Calu3 (cell line): ENCODE results near the gene CD200R1L. TPM values are rescaled to one million over a fixed set of nuclear protein-coding genes. Genes with fewer than 3 reads are reported as not detected.

Experiments
- BruUV-seq: library from RNA; stranded (reverse); fragments of 400-500 nt; replicated peaks from 2 replicates; lab custom pipeline; 2021; lab: Mats Ljungman, UMichigan
- CTCF ChIA-PET: fragments of 300-600 bp; sonication (Branson Sonifier 250); formaldehyde crosslinking; loops from one replicate; lab custom pipeline; 2022; ENCODE audit warnings: antibody characterized with exemption; lab: Charles Lee
- DNase-seq: peaks from one replicate; pipeline ENCODE4 v3.0.0; 2022
- H3K27ac Mint-ChIP-seq: one replicate; pipeline ENCODE4 v1.8.0; 2022; ENCODE audit warnings: mixed read lengths; ENCODE audit not compliant: unreplicated experiment
- H3K27me3 Mint-ChIP-seq: one replicate; pipeline ENCODE4 v1.8.0; 2022; ENCODE audit warnings: mixed read lengths; ENCODE audit not compliant: unreplicated experiment
- H3K36me3 Mint-ChIP-seq: one replicate; pipeline ENCODE4 v1.8.0; 2022; ENCODE audit warnings: mild to moderate bottlenecking, moderate library complexity, mixed read lengths; ENCODE audit not compliant: insufficient read depth, unreplicated experiment
- H3K4me1 Mint-ChIP-seq: one replicate; pipeline ENCODE4 v1.8.0; 2022; ENCODE audit warnings: mild to moderate bottlenecking, low read depth, mixed read lengths; ENCODE audit not compliant: unreplicated experiment
- H3K4me3 Mint-ChIP-seq: one replicate; pipeline ENCODE4 v1.8.0; 2022; ENCODE audit warnings: mild to moderate bottlenecking, low read depth, moderate library complexity, mixed read lengths; ENCODE audit not compliant: unreplicated experiment
- H3K9me3 Mint-ChIP-seq: one replicate; pipeline ENCODE4 v1.8.0; 2022; ENCODE audit warnings: low read depth, mixed read lengths; ENCODE audit not compliant: unreplicated experiment
- CTCF ChIP-seq: fragments of 200-600 bp; IDR thresholded peaks from one replicate; pipeline ENCODE4 v1.8.0; 2022; ENCODE audit warnings: antibody characterized with exemption; ENCODE audit not compliant: unreplicated experiment
- intact Hi-C: fragments of 100-400 bp; cut with micrococcal nuclease; formaldehyde crosslinking; loops from one replicate; pipeline ENCODE4 v1.10.0; 2022; ENCODE audit not compliant: unreplicated experiment
- total RNA-seq: library from RNA; stranded (reverse); gene quantifications from 2 replicates; pipeline ENCODE4 v1.2.3, GENCODE V29; 2022

CD200R1L gene
- total RNA-seq, 1 experiment from 2014 or later: not detected

GRCh38 chr3:112769286-112769978 lies 77.2 kb downstream of the CD200R1L start:
- Mint-ChIP-seq H3K27me3 (no peaks in the 10 kb centered on the region), H3K27ac (no peak overlapping the region), H3K4me1 (peaks cover 21% of the 10 kb centered on the region), H3K4me3 (no peak overlapping the region), H3K36me3 (peaks cover 5% of the 10 kb centered on the region), H3K9me3 (no peaks in the 10 kb centered on the region)
- no TSS peak for BruUV-seq
- no peak for TF ChIP-seq CTCF
- DNase-seq: no peak
- intact Hi-C loops: no loop called here
- CTCF ChIA-PET: no interaction called here

DNA sequence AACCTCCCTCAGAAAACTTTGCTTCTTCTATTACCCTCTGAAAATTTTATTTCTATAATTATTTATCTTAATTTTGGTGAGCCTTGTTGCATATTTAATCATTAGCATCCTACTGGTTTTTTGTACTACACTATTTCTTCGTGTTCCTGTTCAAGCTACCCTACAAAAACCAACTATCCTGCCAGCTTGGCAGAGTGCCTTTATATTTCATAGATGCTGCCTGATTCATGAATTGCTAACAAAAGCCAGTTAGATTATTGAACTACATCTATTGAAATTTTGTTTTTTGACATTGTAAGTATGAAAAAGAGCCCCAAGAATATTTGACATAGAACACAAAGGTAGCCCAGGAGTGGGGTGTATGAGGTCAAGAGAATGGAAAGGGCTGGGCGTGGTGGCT lies 78.9 kb downstream of the CD200R1L start:
- Mint-ChIP-seq H3K27me3 (no peaks in the 10 kb centered on the region), H3K36me3 (no peaks in the 10 kb centered on the region), H3K9me3 (no peaks in the 10 kb centered on the region), H3K4me3 (no peak overlapping the region), H3K4me1 (peaks cover 8% of the 10 kb centered on the region), H3K27ac (no peak overlapping the region)
- BruUV-seq: no TSS peak
- CTCF ChIA-PET: no interaction called here
- no peak for TF ChIP-seq CTCF
- no peak for DNase-seq
- intact Hi-C loops: no loop called here

GRCh38 chr3:112767177-112767576 lies 79.5 kb downstream of the CD200R1L start:
- no peak for DNase-seq
- Mint-ChIP-seq H3K4me3 (no peak overlapping the region), H3K4me1 (peaks cover 2% of the 10 kb centered on the region), H3K9me3 (no peaks in the 10 kb centered on the region), H3K27ac (no peak overlapping the region), H3K27me3 (no peaks in the 10 kb centered on the region), H3K36me3 (no peaks in the 10 kb centered on the region)
- BruUV-seq: no TSS peak
- intact Hi-C loops: no loop called here
- TF ChIP-seq CTCF: no peak
- CTCF ChIA-PET: no interaction called here

Other genes starting within 250 kb of the CD200R1L start
- 0.39 and 1.1 TPM in 2 replicates for gene CCDC80, start 205.7 kb downstream of the CD200R1L start, total RNA-seq
- not detected in 2 replicates for gene CD200R1, start 128.2 kb upstream of the CD200R1L start, total RNA-seq
- 8.1 and 8.3 TPM in 2 replicates for gene GTPBP8, start 144.1 kb upstream of the CD200R1L start, total RNA-seq